OCI-M1 (cell line): ENCODE measurements around the gene PLEKHA5.
"Not testable (repeated sequence)": the region's sequence is repeated elsewhere in the genome, so short reads cannot be mapped to it uniquely, and the experiment has no call there.

Experiments used
- DNase-seq: peaks from one replicate; lab custom pipeline; 2025; lab: John Stamatoyannopoulos, UW

PLEKHA5 gene

GRCh38 chr12:19410211-19410610 is 280.7 kb downstream of the PLEKHA5 start:
- DNase-seq = no peak

DNA sequence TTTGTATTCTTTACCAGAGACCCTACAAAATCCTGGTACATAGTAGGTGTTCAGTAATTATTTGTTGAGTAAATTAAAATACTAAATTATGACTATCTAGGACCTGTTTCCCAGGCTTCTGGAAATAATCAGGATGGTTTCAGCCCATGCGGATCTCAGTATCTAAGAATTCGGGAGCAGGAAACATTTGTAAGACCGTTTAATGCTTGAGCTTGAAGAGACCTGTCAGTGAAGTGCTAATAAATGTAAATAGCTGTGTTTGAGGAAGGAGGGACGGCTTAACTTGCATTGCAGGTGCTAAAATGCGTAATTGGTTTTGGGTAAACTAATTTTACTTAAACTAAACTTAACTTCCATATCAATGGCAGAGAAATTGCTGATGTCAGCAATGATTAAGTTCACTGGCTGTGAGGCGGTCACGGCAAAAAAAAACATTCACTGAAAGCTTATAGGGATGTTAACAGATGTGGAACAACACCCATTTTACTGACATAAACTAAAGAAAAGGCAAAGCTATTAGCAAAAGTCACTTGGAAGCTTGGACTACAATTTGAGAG is 281.2 kb downstream of the PLEKHA5 start:
- DNase-seq = no peak

DNA sequence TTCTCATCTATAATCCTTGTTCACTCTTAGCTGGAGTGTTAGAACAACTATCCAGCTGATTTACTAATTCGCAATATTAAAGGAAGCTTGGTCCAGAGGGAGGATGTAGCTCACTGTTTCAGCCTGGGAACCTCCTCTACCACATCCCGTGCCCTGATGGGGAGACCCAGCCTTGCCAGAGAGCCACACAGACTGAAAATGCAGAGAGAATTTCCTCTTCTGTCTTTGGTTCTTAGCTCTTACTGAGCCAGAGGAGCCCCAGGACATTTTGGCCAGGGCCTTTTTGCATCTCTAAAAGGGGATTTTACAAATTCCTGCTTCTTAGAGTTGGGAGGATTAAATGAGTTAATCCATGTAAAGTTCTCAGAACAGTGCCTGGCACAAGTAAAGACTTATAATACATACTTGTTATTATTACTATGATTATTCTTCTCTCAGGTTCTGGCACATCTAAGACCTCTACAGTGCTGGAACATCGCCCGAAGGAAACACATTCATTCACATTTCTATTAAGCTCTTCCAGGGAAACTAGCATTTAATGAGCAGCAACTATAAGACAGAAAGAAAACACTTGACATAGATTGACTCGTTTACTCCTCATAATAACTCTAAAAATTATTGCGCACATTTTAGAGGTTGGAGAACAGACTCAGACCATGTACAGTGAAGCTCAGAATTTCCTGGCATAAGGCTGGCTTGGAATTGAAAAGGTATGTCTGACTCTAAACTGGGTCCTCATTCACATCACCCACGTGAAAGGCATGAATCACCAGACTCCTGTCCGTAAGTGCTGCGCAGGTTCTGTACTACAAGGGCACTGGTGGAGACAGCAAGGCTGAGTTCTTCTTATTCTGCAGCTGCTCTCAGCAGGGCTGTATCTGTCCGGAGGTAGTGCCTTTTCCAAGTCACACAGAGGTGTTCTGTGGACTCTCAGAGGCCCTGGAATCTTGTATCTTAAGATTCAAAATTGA is 282.0 kb downstream of the PLEKHA5 start:
- no peak for DNase-seq

- no peak for DNase-seq
Measured at GRCh38 chr12:19412844-19413243, 283.3 kb downstream of the PLEKHA5 start.

GRCh38 chr12:19413582-19413981 is 284.0 kb downstream of the PLEKHA5 start:
- DNase-seq = not testable (repeated sequence)

- no peak for DNase-seq
Measured at GRCh38 chr12:19415563-19415962, 286.0 kb downstream of the PLEKHA5 start.

DNA sequence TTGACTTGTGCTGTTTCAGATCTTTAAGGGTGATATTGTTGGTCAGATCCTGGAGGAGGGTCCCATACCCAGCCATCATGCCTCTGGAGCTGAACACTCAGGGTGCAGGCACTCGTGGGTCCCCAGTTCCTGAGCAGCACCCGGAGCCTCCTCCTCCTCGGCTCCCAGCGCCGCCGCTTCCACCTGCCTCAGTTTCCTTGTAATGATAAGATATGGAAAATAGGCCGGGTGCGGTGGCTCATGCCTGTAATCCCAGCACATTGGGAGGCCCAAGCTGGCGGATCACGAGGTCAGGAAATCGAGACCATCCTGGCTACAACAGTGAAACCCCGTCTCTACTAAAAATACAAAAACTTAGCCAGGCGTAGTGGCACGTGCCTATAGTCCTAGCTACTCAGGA is 289.6 kb downstream of the PLEKHA5 start:
- DNase-seq = no peak

- DNase-seq = peak; percentile 29
Measured at GRCh38 chr12:19421503-19422282, 292.2 kb downstream of the PLEKHA5 start.

- no peak for DNase-seq
Measured at GRCh38 chr12:19423166-19423930, 293.8 kb downstream of the PLEKHA5 start.
